H9 (cell line): ENCODE measurements around the gene DCC. TPM values are rescaled to one million over a fixed set of nuclear protein-coding genes. Genes with fewer than 3 reads are reported as not detected.

ENCODE experiments used
- DNase-seq: peaks from one replicate; pipeline ENCODE4 v3.0.0-alpha.2; 2017
- H2AFZ ChIP-seq: one replicate; pipeline ENCODE4 v1.6.1; 2013; ENCODE audit warnings: mild to moderate bottlenecking, low read length, control low read depth, moderate library complexity
- H2AK5ac ChIP-seq: 2 replicates; pipeline ENCODE4 v1.6.1; 2013; ENCODE audit warnings: low read length, control low read depth, mixed read lengths; ENCODE audit not compliant: insufficient read length
- H2BK120ac ChIP-seq: one replicate; pipeline ENCODE4 v1.6.1; 2013; ENCODE audit warnings: low read depth, mild to moderate bottlenecking, low read length, control low read depth, inconsistent platforms; ENCODE audit not compliant: poor library complexity, severe bottlenecking
- H2BK12ac ChIP-seq: 2 replicates; pipeline ENCODE4 v1.6.1; 2013; ENCODE audit warnings: low read length, control low read depth, mixed read lengths, low read depth; ENCODE audit not compliant: insufficient read length
- H2BK15ac ChIP-seq: 2 replicates; pipeline ENCODE4 v1.6.1; 2013; ENCODE audit warnings: low read depth, low read length, control low read depth
- H2BK20ac ChIP-seq: one replicate; pipeline ENCODE4 v1.6.1; 2013; ENCODE audit warnings: low read depth, mild to moderate bottlenecking, low read length, control low read depth, inconsistent platforms; ENCODE audit not compliant: poor library complexity, severe bottlenecking
- H2BK5ac ChIP-seq: 2 replicates; pipeline ENCODE4 v1.6.1; 2013; ENCODE audit warnings: low read length, control low read depth, mixed read lengths; ENCODE audit not compliant: insufficient read length
- H3K14ac ChIP-seq: 2 replicates; pipeline ENCODE4 v1.6.1; 2013; ENCODE audit warnings: low read length, control low read depth; ENCODE audit not compliant: insufficient read depth
- H3K18ac ChIP-seq: 2 replicates; pipeline ENCODE4 v1.6.1; 2013; ENCODE audit warnings: low read depth, mild to moderate bottlenecking, mixed read lengths, low read length, control low read depth; ENCODE audit not compliant: insufficient read length
- H3K23ac ChIP-seq: 2 replicates; pipeline ENCODE4 v1.6.1; 2013; ENCODE audit warnings: low read length, control low read depth, mixed read lengths, low read depth; ENCODE audit not compliant: insufficient read length
- H3K23me2 ChIP-seq: 2 replicates; pipeline ENCODE4 v1.6.1; 2013; ENCODE audit warnings: low read depth, mild to moderate bottlenecking, mixed read lengths, low read length, control low read depth; ENCODE audit not compliant: insufficient read length, poor library complexity, severe bottlenecking
- H3K27ac ChIP-seq: 2 replicates; pipeline ENCODE4 v1.5.1; 2013; ENCODE audit warnings: low read length, control low read depth, mixed read lengths, low read depth; ENCODE audit not compliant: insufficient read length
- H3K27me3 ChIP-seq: 2 replicates; pipeline ENCODE4 v1.6.1; 2013; ENCODE audit warnings: low read length, control low read depth, inconsistent platforms; ENCODE audit not compliant: insufficient read depth
- H3K4ac ChIP-seq: 2 replicates; pipeline ENCODE4 v1.6.1; 2013; ENCODE audit warnings: low read depth, mild to moderate bottlenecking, control low read depth, inconsistent platforms, low read length, moderate library complexity
- H3K4me1 ChIP-seq: 2 replicates; pipeline ENCODE4 v1.6.1; 2013; ENCODE audit warnings: low read length, control low read depth, inconsistent platforms; ENCODE audit not compliant: insufficient read depth
- H3K4me2 ChIP-seq: 2 replicates; pipeline ENCODE4 v1.6.1; 2013; ENCODE audit warnings: low read length, control low read depth, mixed read lengths; ENCODE audit not compliant: insufficient read length, insufficient read depth
- H3K56ac ChIP-seq: 2 replicates; pipeline ENCODE4 v1.6.1; 2013; ENCODE audit warnings: low read depth, mild to moderate bottlenecking, mixed read lengths, low read length, control low read depth; ENCODE audit not compliant: insufficient read length
- H3K79me1 ChIP-seq: 2 replicates; pipeline ENCODE4 v1.6.1; 2013; ENCODE audit warnings: low read depth, mild to moderate bottlenecking, moderate library complexity, low read length, control low read depth, inconsistent platforms; ENCODE audit not compliant: insufficient read depth, poor library complexity, severe bottlenecking
- H3K79me2 ChIP-seq: 2 replicates; pipeline ENCODE4 v1.6.1; 2013; ENCODE audit warnings: low read length, control low read depth, inconsistent platforms; ENCODE audit not compliant: insufficient read depth
- H3K9ac ChIP-seq: 2 replicates; pipeline ENCODE4 v1.6.1; 2013; ENCODE audit warnings: low read length, control low read depth, mixed read lengths; ENCODE audit not compliant: insufficient read length; ENCODE audit errors: extremely low read depth
- H3K9me3 ChIP-seq: one replicate; pipeline ENCODE4 v1.6.1; 2013; ENCODE audit warnings: low read depth, low read length, inconsistent platforms; ENCODE audit not compliant: control insufficient read depth
- H3T11ph ChIP-seq: one replicate; pipeline ENCODE4 v1.6.1; 2013; ENCODE audit warnings: mild to moderate bottlenecking, low read length, control low read depth, inconsistent platforms
- H4K20me1 ChIP-seq: one replicate; pipeline ENCODE4 v1.6.1; 2013; ENCODE audit not compliant: control insufficient read depth, insufficient read length, insufficient read depth
- H4K5ac ChIP-seq: 2 replicates; pipeline ENCODE4 v1.6.1; 2013; ENCODE audit warnings: low read depth, mild to moderate bottlenecking, mixed read lengths, low read length, control low read depth; ENCODE audit not compliant: insufficient read length
- H4K8ac ChIP-seq: replicated peaks from 2 replicates; pipeline ENCODE4 v1.6.1; 2013; ENCODE audit warnings: low read length, control low read depth, mixed read lengths, low read depth; ENCODE audit not compliant: insufficient read length
- H4K91ac ChIP-seq: 2 replicates; pipeline ENCODE4 v1.6.1; 2013; ENCODE audit warnings: low read depth, mild to moderate bottlenecking, moderate library complexity, mixed read lengths, low read length, control low read depth; ENCODE audit not compliant: insufficient read length
- H3K27ac Mint-ChIP-seq, 3 experiments: 2 replicates in 2 of 3; 3 replicates in 1 of 3; pipeline ENCODE4 v1.8.0; 2020 to 2021; ENCODE audit warnings: mixed read lengths in 3 of 3, mild to moderate bottlenecking in 1 of 3, moderate library complexity in 1 of 3
- H3K27me3 Mint-ChIP-seq: 2 replicates; pipeline ENCODE4 v1.8.0; 2021; ENCODE audit warnings: low read depth, mild to moderate bottlenecking, moderate library complexity, mixed read lengths
- H3K36me3 Mint-ChIP-seq, 3 experiments: 2 replicates in 2 of 3; 3 replicates in 1 of 3; pipeline ENCODE4 v1.8.0; 2020 to 2021; ENCODE audit warnings: low read depth in 3 of 3, mixed read lengths in 3 of 3; ENCODE audit not compliant: insufficient read depth in 1 of 3
- H3K4me1 Mint-ChIP-seq, 2 experiments: 2 replicates each; pipeline ENCODE4 v1.8.0; 2020; ENCODE audit warnings: mixed read lengths in 2 of 2
- H3K4me3 Mint-ChIP-seq, 2 experiments: 2 replicates in 1 of 2; 3 replicates in 1 of 2; pipeline ENCODE4 v1.8.0; 2020 to 2021; ENCODE audit warnings: mild to moderate bottlenecking in 2 of 2, mixed read lengths in 2 of 2, moderate library complexity in 1 of 2
- H3K9me3 Mint-ChIP-seq, 2 experiments: 2 replicates in 1 of 2; 3 replicates in 1 of 2; pipeline ENCODE4 v1.8.0; 2020; ENCODE audit warnings: mild to moderate bottlenecking in 2 of 2, mixed read lengths in 2 of 2, moderate library complexity in 1 of 2
- WGBS: extraction: QIAGEN DNeasy Blood & Tissue Kit; methylation state at CpG from one replicate; pipeline ENCODE4 v1.1.7; 2013; ENCODE audit warnings: missing lambda C conversion rate, low lambda C conversion rate, mixed read lengths; ENCODE audit not compliant: insufficient read length; ENCODE audit errors: extremely low coverage; 5-methylcytosine and 5-hydroxymethylcytosine counted together
- total RNA-seq: library from RNA; stranded (reverse); gene quantifications from 2 replicates; pipeline ENCODE4 v1.2.1, GENCODE V29; 2021
- TF ChIP-seq, protein P1 (sequence below): fragments of 200-600 bp; sonication (generic); conservative IDR thresholded peaks from 3 replicates; pipeline ENCODE4 v1.8.0; 2021; ENCODE audit warnings: antibody characterized with exemption, mild to moderate bottlenecking

DCC gene
- total RNA-seq, 1 experiment from 2014 or later: 0.35 TPM

DNA sequence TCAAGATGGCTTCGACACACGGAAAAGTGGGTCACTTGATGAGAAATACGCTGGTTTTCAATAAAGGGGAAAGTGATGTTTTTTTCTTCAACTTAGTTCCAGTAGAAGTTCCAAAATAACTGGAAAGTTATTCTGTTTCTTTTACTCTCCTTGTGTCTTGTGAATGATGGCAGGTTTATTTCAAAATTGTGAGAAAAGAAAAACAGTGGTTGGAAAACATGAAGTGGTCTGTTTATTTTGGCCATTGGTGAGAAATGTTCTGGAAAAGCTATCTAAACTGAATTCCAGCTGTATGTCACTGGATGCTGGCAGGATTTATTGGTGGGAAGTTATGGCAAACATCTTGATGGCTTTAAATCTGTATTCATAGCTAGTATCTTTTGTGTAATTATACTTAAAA is 484.1 kb downstream of the DCC start:
- WGBS: no CpG with 5 or more reads among the region's 3 CpGs
- Histone ChIP-seq H3K4me1 (no peaks in the 10 kb centered on the region), H3K9ac (no peak overlapping the region), H4K5ac (no peak overlapping the region), H3K23me2 (no peaks in the 10 kb centered on the region), H3T11ph (no peak overlapping the region), H3K79me1 (no peaks in the 10 kb centered on the region), H2BK5ac (no peak overlapping the region), H3K4me2 (no peak overlapping the region), H3K18ac (no peak overlapping the region), H3K79me2 (no peaks in the 10 kb centered on the region), H4K20me1 (no peaks in the 10 kb centered on the region), H2BK12ac (no peak overlapping the region), H3K4ac (no peak overlapping the region), H3K9me3 (no peaks in the 10 kb centered on the region), H2BK15ac (no peak overlapping the region), H3K56ac (no peak overlapping the region), H2AK5ac (no peak overlapping the region), H3K27ac (no peak overlapping the region), H4K91ac (no peak overlapping the region), H4K8ac (no peak overlapping the region), H2BK20ac (no peak overlapping the region), H3K27me3 (peaks cover 11% of the 10 kb centered on the region; the same call in 1 of the 2 replicates), H3K23ac (no peak overlapping the region), H2AFZ (no peak overlapping the region), H2BK120ac (no peak overlapping the region), H3K14ac (no peak overlapping the region)
- TF ChIP-seq, protein P1, sequence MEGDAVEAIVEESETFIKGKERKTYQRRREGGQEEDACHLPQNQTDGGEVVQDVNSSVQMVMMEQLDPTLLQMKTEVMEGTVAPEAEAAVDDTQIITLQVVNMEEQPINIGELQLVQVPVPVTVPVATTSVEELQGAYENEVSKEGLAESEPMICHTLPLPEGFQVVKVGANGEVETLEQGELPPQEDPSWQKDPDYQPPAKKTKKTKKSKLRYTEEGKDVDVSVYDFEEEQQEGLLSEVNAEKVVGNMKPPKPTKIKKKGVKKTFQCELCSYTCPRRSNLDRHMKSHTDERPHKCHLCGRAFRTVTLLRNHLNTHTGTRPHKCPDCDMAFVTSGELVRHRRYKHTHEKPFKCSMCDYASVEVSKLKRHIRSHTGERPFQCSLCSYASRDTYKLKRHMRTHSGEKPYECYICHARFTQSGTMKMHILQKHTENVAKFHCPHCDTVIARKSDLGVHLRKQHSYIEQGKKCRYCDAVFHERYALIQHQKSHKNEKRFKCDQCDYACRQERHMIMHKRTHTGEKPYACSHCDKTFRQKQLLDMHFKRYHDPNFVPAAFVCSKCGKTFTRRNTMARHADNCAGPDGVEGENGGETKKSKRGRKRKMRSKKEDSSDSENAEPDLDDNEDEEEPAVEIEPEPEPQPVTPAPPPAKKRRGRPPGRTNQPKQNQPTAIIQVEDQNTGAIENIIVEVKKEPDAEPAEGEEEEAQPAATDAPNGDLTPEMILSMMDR: no peak
- Mint-ChIP-seq H3K4me3 (no peak overlapping the region), H3K9me3 (peaks cover 0 to 4% of the 10 kb centered on the region in 2 experiments; a peak in 3 of 5 replicates), H3K27me3 (peaks cover 90% of the 10 kb centered on the region), H3K36me3 (no peaks in the 10 kb centered on the region), H3K27ac (no peak overlapping the region), H3K4me1 (no peaks in the 10 kb centered on the region)
- DNase-seq: no peak
